ENCODE results near the gene HNRNPC. TPM values are rescaled to one million over a fixed set of nuclear protein-coding genes. Genes with fewer than 3 reads are reported as not detected.

Gene HNRNPC
- polyA plus RNA-seq, 1 donor (not counting 4 experiments of a cell fraction or from before 2014, with no cell fraction given) = 871 TPM

GRCh38 chr14:21205026-21205677 is 64.1 kb downstream of the HNRNPC start:
- H3K27ac ChIP-seq (ENCODE audit: control insufficient read depth, insufficient read depth, low read length) = no peak overlapping the region
- H3K36me3 ChIP-seq (ENCODE audit: control insufficient read depth in 2 of 2, extremely low read depth in 1 of 2, insufficient read depth in 2 of 2, low read length in 2 of 2) = peaks cover 15 to 46% of the 10 kb centered on the region in 2 experiments
- H4K20me1 ChIP-seq (ENCODE audit: control insufficient read depth, extremely low read depth, insufficient read depth, low read length) = peaks cover 3% of the 10 kb centered on the region

GRCh38 chr14:21204167-21205025 is 64.8 kb downstream of the HNRNPC start:
- no peak overlapping the region for H3K9ac ChIP-seq (ENCODE audit: control insufficient read depth, extremely low read depth, insufficient read depth, low read length)
- no peak for FAIRE-seq

More at GRCh38 chr14:21205026-21205677, 64.1 kb downstream of the HNRNPC start:
- no peak overlapping the region for H2AFZ ChIP-seq (ENCODE audit: control insufficient read depth, low read length)
- H3K9me3 ChIP-seq (ENCODE audit: control insufficient read depth, low read depth, low read length) = no peaks in the 10 kb centered on the region
- dilution Hi-C loops (cut with MboI; ENCODE audit: extremely low pct_ligation_motif_present, low sequenced_read_pairs) = no loop called here
- FAIRE-seq (no peak), DNase-seq (ENCODE audit: low read depth, low spot score) (no peak)
- no peak overlapping the region for H3K4me3 ChIP-seq (ENCODE audit: control insufficient read depth in 2 of 3, extremely low read depth in 1 of 3, insufficient read depth in 2 of 3, low read depth in 1 of 3, low read length in 3 of 3)
- no peak overlapping the region for H3K9ac ChIP-seq (ENCODE audit: control insufficient read depth, extremely low read depth, insufficient read depth, low read length)
- TF ChIP-seq CTCF (optimal IDR thresholded peaks at IDR 0.05 in 1 of 3, IDR thresholded peaks at IDR 0.05 in 1 of 3, conservative IDR thresholded peaks at IDR 0.05 in 1 of 3; ENCODE audit: extremely low read depth in 1 of 3, insufficient read depth in 2 of 3, low read length in 3 of 3) (no peak), EZH2 (IDR thresholded peaks at IDR 0.05; ENCODE audit: low read length) (no peak)
- no peak overlapping the region for H3K4me2 ChIP-seq (ENCODE audit: control insufficient read depth, extremely low read depth, insufficient read depth, low read depth, low read length)
- no peaks in the 10 kb centered on the region for H3K4me1 ChIP-seq (ENCODE audit: control insufficient read depth, extremely low read depth, insufficient read depth, low read length)
- no peaks in the 10 kb centered on the region for H3K79me2 ChIP-seq (ENCODE audit: control insufficient read depth, insufficient read depth, low read length)
- no peaks in the 10 kb centered on the region for H3K9me1 ChIP-seq (ENCODE audit: control insufficient read depth, extremely low read depth, insufficient read depth, low read length)
- no peaks in the 10 kb centered on the region for H3K27me3 ChIP-seq (ENCODE audit: control insufficient read depth, extremely low read depth, insufficient read depth, low read length)

More at GRCh38 chr14:21204167-21205025, 64.8 kb downstream of the HNRNPC start:
- DNase-seq (ENCODE audit: low read depth, low spot score) = no peak
- Histone ChIP-seq H3K27me3 (ENCODE audit: control insufficient read depth, extremely low read depth, insufficient read depth, low read length) (no peaks in the 10 kb centered on the region), H2AFZ (ENCODE audit: control insufficient read depth, low read length) (no peak overlapping the region), H3K4me2 (ENCODE audit: control insufficient read depth, extremely low read depth, insufficient read depth, low read depth, low read length) (no peak overlapping the region), H4K20me1 (ENCODE audit: control insufficient read depth, extremely low read depth, insufficient read depth, low read length) (peaks cover 3% of the 10 kb centered on the region), H3K36me3 (ENCODE audit: control insufficient read depth in 2 of 2, extremely low read depth in 1 of 2, insufficient read depth in 2 of 2, low read length in 2 of 2) (peaks cover 8 to 40% of the 10 kb centered on the region in 2 experiments), H3K9me3 (ENCODE audit: control insufficient read depth, low read depth, low read length) (no peaks in the 10 kb centered on the region), H3K9me1 (ENCODE audit: control insufficient read depth, extremely low read depth, insufficient read depth, low read length) (no peaks in the 10 kb centered on the region), H3K4me3 (ENCODE audit: control insufficient read depth in 2 of 3, extremely low read depth in 1 of 3, insufficient read depth in 2 of 3, low read depth in 1 of 3, low read length in 3 of 3) (no peak overlapping the region), H3K79me2 (ENCODE audit: control insufficient read depth, insufficient read depth, low read length) (no peaks in the 10 kb centered on the region), H3K4me1 (ENCODE audit: control insufficient read depth, extremely low read depth, insufficient read depth, low read length) (no peaks in the 10 kb centered on the region), H3K27ac (ENCODE audit: control insufficient read depth, insufficient read depth, low read length) (no peak overlapping the region)
- TF ChIP-seq EZH2 (IDR thresholded peaks at IDR 0.05; ENCODE audit: low read length) (no peak), CTCF (optimal IDR thresholded peaks at IDR 0.05 in 1 of 3, IDR thresholded peaks at IDR 0.05 in 1 of 3, conservative IDR thresholded peaks at IDR 0.05 in 1 of 3; ENCODE audit: extremely low read depth in 1 of 3, insufficient read depth in 2 of 3, low read length in 3 of 3) (no peak)
- dilution Hi-C loops (cut with MboI; ENCODE audit: extremely low pct_ligation_motif_present, low sequenced_read_pairs) = no loop called here
